ENCODE data around the gene TNS4. TPM values are rescaled to one million over a fixed set of nuclear protein-coding genes. Genes with fewer than 3 reads are reported as not detected.

TNS4 gene
- total and polyA plus RNA-seq, 2 donors (not counting 1 experiment from before 2014, with no cell fraction given), result not detected

DNA sequence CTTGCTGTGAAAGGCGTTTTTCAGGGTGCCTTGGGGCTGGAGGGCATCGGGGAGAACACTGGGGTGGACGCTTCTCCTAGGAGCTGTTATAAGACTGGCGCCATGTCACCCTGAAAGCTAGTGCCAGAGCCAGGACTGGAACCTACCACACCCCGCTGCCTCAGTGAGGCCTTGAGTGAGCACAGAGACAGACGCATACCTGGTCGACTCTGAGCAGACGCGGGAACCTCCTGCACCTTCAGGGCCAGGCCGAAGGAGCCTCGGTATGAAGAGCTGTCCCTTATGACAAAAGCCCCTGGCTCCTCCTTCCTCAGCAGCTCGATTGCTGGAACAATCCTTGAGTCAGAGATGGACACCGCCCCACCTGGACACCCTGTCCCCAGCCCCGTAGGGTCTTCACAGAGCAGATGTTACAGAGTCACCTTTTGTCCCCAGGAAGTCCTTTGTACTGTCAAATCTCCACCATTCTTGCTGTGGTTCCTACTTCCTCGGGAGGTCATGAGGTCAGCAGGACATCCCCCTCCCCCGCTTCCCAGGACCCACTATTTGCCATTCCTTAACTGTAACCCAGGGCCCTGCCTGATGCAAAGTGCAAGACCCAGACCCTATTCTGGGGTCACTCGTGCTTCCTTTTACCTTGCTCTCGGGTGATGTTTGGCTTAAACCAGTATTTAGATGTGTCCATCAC lies 17.0 kb downstream of the TNS4 start:
- no peaks in the 10 kb centered on the region for H3K79me2 ChIP-seq (ENCODE audit: control insufficient read depth, insufficient read depth, low read length)
- no peak for DNase-seq
- ChIA-PET POLR2A (no interaction called here), CTCF (interaction anchor here (1.1 to 1.2 kb wide), 2 partner anchors 8 to 49 kb away, joined by 3 to 5 read pairs; no protein-coding TSS in a partner anchor)
- ATAC-seq (ENCODE audit: low read depth), result no peak
- H3K36me3 ChIP-seq (replicated peaks in 1 of 2; ENCODE audit: control extremely low read depth in 1 of 2, control insufficient read depth in 1 of 2, extremely low read depth in 1 of 2, insufficient read depth in 2 of 2, low read length in 1 of 2), result no peaks in the 10 kb centered on the region
- no peak overlapping the region for H3K27ac ChIP-seq (ENCODE audit: low read length in 2 of 2)
- intact Hi-C loops (cut with micrococcal nuclease), result no loop called here
- H3K4me2 ChIP-seq (replicated peaks; ENCODE audit: low read depth, low read length, poor library complexity, severe bottlenecking), result no peak overlapping the region
- no peak overlapping the region for H2AFZ ChIP-seq (ENCODE audit: insufficient read depth, low read depth, low read length, poor library complexity, severe bottlenecking)
- no peak overlapping the region for H3K4me3 ChIP-seq (ENCODE audit: control extremely low read depth in 1 of 5, extremely low read depth in 1 of 5, insufficient read depth in 1 of 5, low read depth in 2 of 5, low read length in 4 of 5)
- H3K4me1 ChIP-seq (ENCODE audit: control insufficient read depth in 2 of 2, insufficient read depth in 2 of 2, low read length in 2 of 2), result peaks cover 33 to 42% of the 10 kb centered on the region in 2 donors
- Mint-ChIP-seq H3K27ac (no peak overlapping the region), H3K27me3 (no peaks in the 10 kb centered on the region), H3K9me3 (ENCODE audit: insufficient read depth) (no peaks in the 10 kb centered on the region), H3K4me3 (no peak overlapping the region), H3K4me1 (peaks cover 40% of the 10 kb centered on the region)
- 90% methylated on average over 18 of the region's 18 CpGs for WGBS (ENCODE audit: insufficient coverage)
- TF ChIP-seq, protein P1, sequence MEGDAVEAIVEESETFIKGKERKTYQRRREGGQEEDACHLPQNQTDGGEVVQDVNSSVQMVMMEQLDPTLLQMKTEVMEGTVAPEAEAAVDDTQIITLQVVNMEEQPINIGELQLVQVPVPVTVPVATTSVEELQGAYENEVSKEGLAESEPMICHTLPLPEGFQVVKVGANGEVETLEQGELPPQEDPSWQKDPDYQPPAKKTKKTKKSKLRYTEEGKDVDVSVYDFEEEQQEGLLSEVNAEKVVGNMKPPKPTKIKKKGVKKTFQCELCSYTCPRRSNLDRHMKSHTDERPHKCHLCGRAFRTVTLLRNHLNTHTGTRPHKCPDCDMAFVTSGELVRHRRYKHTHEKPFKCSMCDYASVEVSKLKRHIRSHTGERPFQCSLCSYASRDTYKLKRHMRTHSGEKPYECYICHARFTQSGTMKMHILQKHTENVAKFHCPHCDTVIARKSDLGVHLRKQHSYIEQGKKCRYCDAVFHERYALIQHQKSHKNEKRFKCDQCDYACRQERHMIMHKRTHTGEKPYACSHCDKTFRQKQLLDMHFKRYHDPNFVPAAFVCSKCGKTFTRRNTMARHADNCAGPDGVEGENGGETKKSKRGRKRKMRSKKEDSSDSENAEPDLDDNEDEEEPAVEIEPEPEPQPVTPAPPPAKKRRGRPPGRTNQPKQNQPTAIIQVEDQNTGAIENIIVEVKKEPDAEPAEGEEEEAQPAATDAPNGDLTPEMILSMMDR (IDR thresholded peaks at IDR 0.05), result no peak
- no peak overlapping the region for H3K9ac ChIP-seq (ENCODE audit: low read length)
- H3K9me3 ChIP-seq (ENCODE audit: control extremely low read depth in 1 of 3, control insufficient read depth in 2 of 3, insufficient read depth in 1 of 3, low read length in 2 of 3), result no peaks in the 10 kb centered on the region
- H3K27me3 ChIP-seq (replicated peaks in 1 of 4; ENCODE audit: control extremely low read depth in 1 of 4, control insufficient read depth in 3 of 4, insufficient read depth in 4 of 4, low read length in 3 of 4), result no peaks in the 10 kb centered on the region
- no peaks in the 10 kb centered on the region for H4K20me1 ChIP-seq (ENCODE audit: control insufficient read depth, insufficient read depth, low read length, poor library complexity, severe bottlenecking)

DNA sequence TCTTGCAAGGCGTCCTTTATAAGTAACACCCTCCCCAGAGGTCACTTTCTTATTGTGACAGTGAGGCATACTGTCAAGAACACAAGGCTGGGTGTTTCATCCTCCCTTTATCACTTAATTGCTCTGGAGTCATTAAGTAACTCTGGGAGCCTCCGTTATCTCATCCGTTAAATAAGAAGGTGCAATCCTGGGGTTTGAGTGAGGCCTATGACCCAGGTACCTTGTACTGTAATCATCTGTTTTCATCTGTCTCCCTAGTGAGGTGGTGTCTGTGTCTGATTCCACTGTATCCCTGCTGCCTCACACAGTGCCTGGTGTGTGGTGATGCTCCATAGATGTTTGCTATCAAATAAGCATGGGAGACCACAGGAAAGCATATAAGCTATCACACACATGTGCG lies 17.7 kb downstream of the TNS4 start:
- Mint-ChIP-seq H3K4me3 (no peak overlapping the region), H3K27ac (peak overlapping the region; percentile 10), H3K9me3 (ENCODE audit: insufficient read depth) (no peaks in the 10 kb centered on the region), H3K27me3 (no peaks in the 10 kb centered on the region), H3K4me1 (peaks cover 41% of the 10 kb centered on the region)
- H3K4me1 ChIP-seq (ENCODE audit: control insufficient read depth in 2 of 2, insufficient read depth in 2 of 2, low read length in 2 of 2), result peaks cover 34 to 43% of the 10 kb centered on the region in 2 donors
- H3K4me2 ChIP-seq (replicated peaks; ENCODE audit: low read depth, low read length, poor library complexity, severe bottlenecking), result no peak overlapping the region
- H3K79me2 ChIP-seq (ENCODE audit: control insufficient read depth, insufficient read depth, low read length), result no peaks in the 10 kb centered on the region
- intact Hi-C loops (cut with micrococcal nuclease), result no loop called here
- no peak overlapping the region for H3K4me3 ChIP-seq (ENCODE audit: control extremely low read depth in 1 of 5, extremely low read depth in 1 of 5, insufficient read depth in 1 of 5, low read depth in 2 of 5, low read length in 4 of 5)
- ATAC-seq (ENCODE audit: low read depth), result no peak
- no peak for TF ChIP-seq EZH2 (IDR thresholded peaks at IDR 0.05; ENCODE audit: borderline replicate concordance, insufficient read depth, low read depth, low read length, poor library complexity, severe bottlenecking)
- TF ChIP-seq, protein P1 (IDR thresholded peaks at IDR 0.05), result no peak
- H4K20me1 ChIP-seq (ENCODE audit: control insufficient read depth, insufficient read depth, low read length, poor library complexity, severe bottlenecking), result no peaks in the 10 kb centered on the region
- ChIA-PET POLR2A (interaction anchor here (0.6 kb wide), 1 partner anchor 44 kb away, joined by 3 read pairs; no protein-coding TSS in a partner anchor), CTCF (interaction anchor here (1.1 to 1.2 kb wide), 2 partner anchors 9 to 50 kb away, joined by 3 to 5 read pairs; no protein-coding TSS in a partner anchor)
- H2AFZ ChIP-seq (ENCODE audit: insufficient read depth, low read depth, low read length, poor library complexity, severe bottlenecking), result no peak overlapping the region
- H3K27me3 ChIP-seq (replicated peaks in 1 of 4; ENCODE audit: control extremely low read depth in 1 of 4, control insufficient read depth in 3 of 4, insufficient read depth in 4 of 4, low read length in 3 of 4), result no peaks in the 10 kb centered on the region
- no peak overlapping the region for H3K9ac ChIP-seq (ENCODE audit: low read length)
- no peaks in the 10 kb centered on the region for H3K9me3 ChIP-seq (ENCODE audit: control extremely low read depth in 1 of 3, control insufficient read depth in 2 of 3, insufficient read depth in 1 of 3, low read length in 2 of 3)
- 83% methylated on average over 1 of the region's 4 CpGs for WGBS (ENCODE audit: insufficient coverage)
- no peaks in the 10 kb centered on the region for H3K36me3 ChIP-seq (replicated peaks in 1 of 2; ENCODE audit: control extremely low read depth in 1 of 2, control insufficient read depth in 1 of 2, extremely low read depth in 1 of 2, insufficient read depth in 2 of 2, low read length in 1 of 2)
- H3K27ac ChIP-seq (ENCODE audit: low read length in 2 of 2), result no peak overlapping the region
- no peak for DNase-seq

All from B cell (primary cell).